ENCODE results near the gene ACTN1.

Gene ACTN1

GRCh38 chr14:68961781-68962584 lies 17.1 kb downstream of the ACTN1 start:
- H3K4me1 Mint-ChIP-seq = peaks cover 62% of the 10 kb centered on the region
- H3K9me3 Mint-ChIP-seq = no peaks in the 10 kb centered on the region
- H3K4me3 Mint-ChIP-seq = no peak overlapping the region
- peak overlapping the region; percentile 25 for H3K27ac Mint-ChIP-seq
- DNase-seq = peak; percentile 68
- TF ChIP-seq CTCF (IDR thresholded peaks at IDR 0.05) = no peak
- no peaks in the 10 kb centered on the region for H3K27me3 Mint-ChIP-seq (ENCODE audit: low read depth, poor library complexity)
- H3K36me3 Mint-ChIP-seq (ENCODE audit: low read depth) = peaks cover 2% of the 10 kb centered on the region

GRCh38 chr14:68961361-68961760 lies 17.7 kb downstream of the ACTN1 start:
- Mint-ChIP-seq H3K4me1 (peaks cover 66% of the 10 kb centered on the region), H3K4me3 (no peak overlapping the region), H3K27me3 (ENCODE audit: low read depth, poor library complexity) (no peaks in the 10 kb centered on the region), H3K36me3 (ENCODE audit: low read depth) (peaks cover 6% of the 10 kb centered on the region), H3K9me3 (no peaks in the 10 kb centered on the region), H3K27ac (peak overlapping the region; percentile 25)
- DNase-seq = no peak
- TF ChIP-seq CTCF (IDR thresholded peaks at IDR 0.05) = no peak

- no peaks in the 10 kb centered on the region for H3K27me3 Mint-ChIP-seq (ENCODE audit: low read depth, poor library complexity)
- peaks cover 6% of the 10 kb centered on the region for H3K36me3 Mint-ChIP-seq (ENCODE audit: low read depth)
- H3K4me1 Mint-ChIP-seq = peaks cover 69% of the 10 kb centered on the region
- no peak overlapping the region for H3K27ac Mint-ChIP-seq
- no peak for TF ChIP-seq CTCF (IDR thresholded peaks at IDR 0.05)
- H3K4me3 Mint-ChIP-seq = no peak overlapping the region
- no peaks in the 10 kb centered on the region for H3K9me3 Mint-ChIP-seq
- no peak for DNase-seq
These were observed 19.0 kb downstream of the ACTN1 start for GRCh38 chr14:68960123-68960522.

DNA sequence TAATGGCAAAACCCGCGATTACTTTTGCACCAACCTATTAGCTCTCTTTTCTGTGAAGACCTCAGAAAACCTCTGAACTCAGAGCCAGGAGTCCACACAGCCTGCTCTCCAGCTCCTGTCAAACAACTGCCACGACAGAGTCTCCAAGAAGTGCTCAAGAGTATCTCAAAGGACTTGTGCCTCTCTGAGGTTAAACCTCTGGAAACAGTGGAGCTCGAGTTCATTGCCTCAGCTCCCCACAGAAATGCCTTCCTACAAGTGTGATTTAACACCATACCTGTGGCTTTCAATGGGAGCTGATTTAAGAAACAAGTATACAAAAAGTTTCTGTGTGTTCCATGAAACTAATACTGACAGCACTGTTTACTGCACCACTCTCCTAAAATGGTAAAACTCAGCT lies 20.1 kb downstream of the ACTN1 start:
- no peak overlapping the region for H3K27ac Mint-ChIP-seq
- H3K36me3 Mint-ChIP-seq (ENCODE audit: low read depth) = peaks cover 6% of the 10 kb centered on the region
- peaks cover 65% of the 10 kb centered on the region for H3K4me1 Mint-ChIP-seq
- DNase-seq = no peak
- TF ChIP-seq CTCF (IDR thresholded peaks at IDR 0.05) = no peak
- H3K27me3 Mint-ChIP-seq (ENCODE audit: low read depth, poor library complexity) = no peaks in the 10 kb centered on the region
- H3K4me3 Mint-ChIP-seq = no peak overlapping the region
- H3K9me3 Mint-ChIP-seq = no peaks in the 10 kb centered on the region

DNA sequence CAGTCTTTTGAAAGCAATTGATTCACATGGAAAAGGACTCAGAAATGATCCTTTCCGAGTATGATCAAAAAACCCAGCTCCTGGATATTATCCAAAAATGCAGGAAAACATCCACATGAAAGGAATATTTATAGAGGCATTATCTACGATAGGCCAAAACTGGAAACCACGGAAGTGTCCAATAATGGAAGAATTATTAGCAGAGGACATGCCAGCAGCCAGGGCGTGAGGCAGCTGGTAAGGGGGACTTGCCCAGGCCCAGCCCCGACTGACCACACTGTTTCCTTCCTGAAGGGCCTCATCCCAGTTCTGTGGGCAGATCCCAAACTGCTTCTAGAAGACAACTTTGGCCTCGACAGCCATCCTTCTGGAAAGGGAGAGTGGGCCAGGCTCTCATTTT lies 20.5 kb downstream of the ACTN1 start:
- peaks cover 6% of the 10 kb centered on the region for H3K36me3 Mint-ChIP-seq (ENCODE audit: low read depth)
- no peak for DNase-seq

More for the DNA sequence above, 20.5 kb downstream of the ACTN1 start:
- H3K4me3 Mint-ChIP-seq = no peak overlapping the region
- peaks cover 63% of the 10 kb centered on the region for H3K4me1 Mint-ChIP-seq
- H3K27me3 Mint-ChIP-seq (ENCODE audit: low read depth, poor library complexity) = no peaks in the 10 kb centered on the region
- no peak for TF ChIP-seq CTCF (IDR thresholded peaks at IDR 0.05)
- H3K27ac Mint-ChIP-seq = no peak overlapping the region
- no peaks in the 10 kb centered on the region for H3K9me3 Mint-ChIP-seq

All from nephron progenitor cell (in vitro differentiated cells).